ENCODE results near the gene TRAPPC10. TPM values are rescaled to one million over a fixed set of nuclear protein-coding genes. Genes with fewer than 3 reads are reported as not detected.

Gene TRAPPC10
- total and polyA plus RNA-seq, 5 donors from 2014 or later, result 13.5 to 132 (median 17.9) TPM

DNA sequence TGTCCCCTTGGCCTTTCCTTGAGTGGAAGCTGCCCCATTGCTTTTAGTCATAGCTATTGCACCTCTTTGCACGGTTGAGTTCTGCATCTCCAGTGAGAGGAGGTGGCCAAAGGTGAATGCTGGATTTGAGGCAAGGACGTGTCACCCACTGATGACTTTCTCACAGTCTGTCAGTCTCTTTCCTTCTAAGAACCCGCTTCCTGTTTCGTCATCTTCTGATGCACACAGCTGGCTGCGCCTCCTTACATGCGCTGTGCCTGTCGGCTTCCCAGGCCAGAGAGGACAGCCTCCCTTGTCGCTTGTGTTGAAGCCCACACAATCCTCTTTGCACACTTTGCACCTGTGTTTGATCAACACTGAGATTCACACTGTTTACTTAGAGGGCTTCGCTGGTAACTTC, 53.3 kb downstream of the TRAPPC10 start:
- Mint-ChIP-seq H3K4me1 (peaks cover 16 to 42% (median 37%) of the 10 kb centered on the region in 4 donors), H3K9me3 (no peaks in the 10 kb centered on the region), H3K27me3 (no peaks in the 10 kb centered on the region), H3K36me3 (peaks cover 50% of the 10 kb centered on the region), H3K4me3 (peak overlapping the region; percentile 40 to 79 (median 66)), H3K27ac (peak overlapping the region; percentile 98 to 99 (median 98))
- no peaks in the 10 kb centered on the region for H3K9me3 ChIP-seq (ENCODE audit: control insufficient read depth in 2 of 2, low read length in 2 of 2)
- DNase-seq, result peak; percentile 66 to 93 (median 86)
- peaks cover 63% of the 10 kb centered on the region for H3K36me3 ChIP-seq (ENCODE audit: control insufficient read depth, insufficient read depth, low read length)
- peaks cover 17% of the 10 kb centered on the region for H3K4me1 ChIP-seq (ENCODE audit: control insufficient read depth, insufficient read depth, low read length, poor library complexity, severe bottlenecking)
- ATAC-seq (ENCODE audit: low read depth in 2 of 2), result peak; percentile 98 to 99
- peak overlapping the region; percentile 87 for H3K27ac ChIP-seq (ENCODE audit: insufficient read depth, low read length, poor library complexity, severe bottlenecking)
- H3K4me3 ChIP-seq (ENCODE audit: low read depth, low read length), result peak overlapping the region; percentile 42
- H3K27me3 ChIP-seq (ENCODE audit: control insufficient read depth, insufficient read depth, low read length), result no peaks in the 10 kb centered on the region

DNA sequence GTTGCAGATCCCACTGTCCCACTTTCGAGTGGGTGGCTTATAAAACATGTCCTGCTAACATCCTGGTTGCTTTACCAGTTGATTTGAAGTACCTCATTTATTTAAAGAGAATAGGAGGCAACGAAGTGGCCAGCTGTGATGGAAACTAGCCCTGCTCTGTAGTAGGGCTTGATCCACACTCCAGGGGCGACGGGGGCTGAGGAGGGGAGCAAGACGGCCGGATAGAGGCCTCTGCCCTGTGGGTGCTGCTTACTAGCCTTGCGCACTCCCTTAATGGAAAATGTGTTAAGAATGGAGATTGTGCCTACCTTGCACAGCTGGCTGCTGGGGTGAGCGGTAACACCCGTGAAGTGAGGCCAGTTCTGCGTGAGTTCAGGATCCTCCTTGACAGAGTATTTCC, 54.0 kb downstream of the TRAPPC10 start:
- Mint-ChIP-seq H3K27me3 (no peaks in the 10 kb centered on the region), H3K4me3 (peak overlapping the region in 1 of 4 donors; percentile 79), H3K27ac (peak overlapping the region; percentile 98 to 99 (median 98)), H3K4me1 (peaks cover 16 to 42% (median 37%) of the 10 kb centered on the region in 4 donors), H3K36me3 (peaks cover 50% of the 10 kb centered on the region), H3K9me3 (no peaks in the 10 kb centered on the region)
- Histone ChIP-seq H3K9me3 (ENCODE audit: control insufficient read depth in 2 of 2, low read length in 2 of 2) (no peaks in the 10 kb centered on the region), H3K36me3 (ENCODE audit: control insufficient read depth, insufficient read depth, low read length) (peaks cover 66% of the 10 kb centered on the region), H3K4me1 (ENCODE audit: control insufficient read depth, insufficient read depth, low read length, poor library complexity, severe bottlenecking) (peaks cover 17% of the 10 kb centered on the region), H3K4me3 (ENCODE audit: low read depth, low read length) (peak overlapping the region; percentile 5), H3K27me3 (ENCODE audit: control insufficient read depth, insufficient read depth, low read length) (no peaks in the 10 kb centered on the region), H3K27ac (ENCODE audit: insufficient read depth, low read length, poor library complexity, severe bottlenecking) (peak overlapping the region; percentile 87)
- no peak for DNase-seq
- no peak for ATAC-seq (ENCODE audit: low read depth in 2 of 2)

DNA sequence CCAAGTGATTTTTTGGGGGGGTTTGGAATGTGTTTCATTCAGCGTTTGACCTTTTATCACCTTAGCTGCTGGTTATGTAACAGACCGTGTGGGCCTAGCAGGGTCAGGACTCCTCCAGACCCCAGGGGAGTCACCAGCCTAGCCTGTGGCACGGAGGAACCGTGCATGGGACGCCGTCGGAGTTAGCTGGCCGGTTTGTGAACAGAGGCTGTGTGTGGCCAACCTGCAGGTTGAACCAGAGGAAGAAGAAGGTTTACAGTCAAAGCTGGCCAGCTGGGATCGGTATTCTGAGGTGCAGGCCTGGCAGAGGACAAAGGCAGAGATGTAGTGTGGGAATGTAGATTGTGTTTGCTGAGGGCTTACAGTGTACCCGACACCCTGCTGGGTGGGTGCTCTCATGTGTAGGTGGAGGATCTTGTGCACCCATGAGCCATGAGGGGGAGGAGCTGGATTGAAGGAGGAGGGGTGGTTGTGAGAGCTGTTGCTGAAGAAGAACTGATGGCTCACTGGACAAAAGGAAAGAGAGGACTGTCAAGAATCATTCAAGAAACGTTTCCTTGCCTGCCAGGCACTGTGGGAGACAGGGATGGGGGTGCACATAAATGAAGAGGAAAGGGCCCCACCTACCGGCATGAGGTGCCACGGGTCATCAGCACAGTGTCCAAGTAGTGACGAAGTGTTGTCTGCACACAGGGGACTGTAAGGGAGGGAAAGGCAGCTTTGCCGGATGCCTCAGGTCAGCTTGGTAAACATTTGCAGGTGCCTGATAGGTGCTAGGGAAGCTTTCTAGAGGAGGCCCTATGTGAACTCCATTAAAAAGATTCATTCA, 55.1 kb downstream of the TRAPPC10 start:
- Histone ChIP-seq H3K9me3 (ENCODE audit: control insufficient read depth in 2 of 2, low read length in 2 of 2) (no peaks in the 10 kb centered on the region), H3K36me3 (ENCODE audit: control insufficient read depth, insufficient read depth, low read length) (peaks cover 71% of the 10 kb centered on the region), H3K27ac (ENCODE audit: insufficient read depth, low read length, poor library complexity, severe bottlenecking) (no peak overlapping the region), H3K4me1 (ENCODE audit: control insufficient read depth, insufficient read depth, low read length, poor library complexity, severe bottlenecking) (peaks cover 17% of the 10 kb centered on the region), H3K4me3 (ENCODE audit: low read depth, low read length) (no peak overlapping the region), H3K27me3 (ENCODE audit: control insufficient read depth, insufficient read depth, low read length) (no peaks in the 10 kb centered on the region)
- Mint-ChIP-seq H3K27ac (peak overlapping the region; percentile 26 to 99 (median 98)), H3K4me1 (peaks cover 16 to 42% (median 37%) of the 10 kb centered on the region in 4 donors), H3K27me3 (no peaks in the 10 kb centered on the region), H3K36me3 (peaks cover 50% of the 10 kb centered on the region), H3K4me3 (peak overlapping the region in 3 of 4 donors; percentile 28 to 56 (median 43)), H3K9me3 (no peaks in the 10 kb centered on the region)
- DNase-seq (no peak), ATAC-seq (ENCODE audit: low read depth in 2 of 2) (no peak)

DNA sequence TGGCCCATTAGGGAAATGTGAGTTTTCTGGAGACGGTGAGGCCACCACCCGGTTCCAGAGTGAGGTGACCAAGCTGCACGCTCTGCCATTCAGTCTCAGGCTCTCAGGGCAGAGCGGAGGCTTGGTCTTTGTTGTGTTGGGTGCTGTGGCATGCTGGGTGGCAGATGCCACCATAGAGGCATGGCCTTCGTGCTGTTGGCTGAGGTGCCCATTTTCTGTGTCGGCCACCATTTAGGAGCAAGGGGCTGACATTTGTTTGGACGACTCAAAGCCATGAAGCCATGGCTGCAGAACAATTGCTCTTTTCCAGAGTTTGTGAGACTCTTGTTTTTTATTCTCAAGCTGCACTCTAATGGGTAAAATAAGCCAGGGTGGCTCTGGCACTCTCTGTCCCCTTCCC, 58.3 kb downstream of the TRAPPC10 start:
- peaks cover 36% of the 10 kb centered on the region for H3K36me3 Mint-ChIP-seq
- H3K4me1 Mint-ChIP-seq, result peaks cover 13 to 25% (median 22%) of the 10 kb centered on the region in 4 donors
- Histone ChIP-seq H3K4me1 (ENCODE audit: control insufficient read depth, insufficient read depth, low read length, poor library complexity, severe bottlenecking) (peaks cover 6% of the 10 kb centered on the region), H3K27ac (ENCODE audit: insufficient read depth, low read length, poor library complexity, severe bottlenecking) (no peak overlapping the region), H3K4me3 (ENCODE audit: low read depth, low read length) (no peak overlapping the region), H3K27me3 (ENCODE audit: control insufficient read depth, insufficient read depth, low read length) (no peaks in the 10 kb centered on the region), H3K36me3 (ENCODE audit: control insufficient read depth, insufficient read depth, low read length) (peaks cover 75% of the 10 kb centered on the region), H3K9me3 (ENCODE audit: control insufficient read depth in 2 of 2, low read length in 2 of 2) (no peaks in the 10 kb centered on the region)
- ATAC-seq (ENCODE audit: low read depth in 2 of 2) (no peak), DNase-seq (no peak)
- H3K27ac Mint-ChIP-seq, result peak overlapping the region in 1 of 3 donors; percentile 59
- H3K9me3 Mint-ChIP-seq, result no peaks in the 10 kb centered on the region
- H3K4me3 Mint-ChIP-seq, result no peak overlapping the region
- no peaks in the 10 kb centered on the region for H3K27me3 Mint-ChIP-seq

DNA sequence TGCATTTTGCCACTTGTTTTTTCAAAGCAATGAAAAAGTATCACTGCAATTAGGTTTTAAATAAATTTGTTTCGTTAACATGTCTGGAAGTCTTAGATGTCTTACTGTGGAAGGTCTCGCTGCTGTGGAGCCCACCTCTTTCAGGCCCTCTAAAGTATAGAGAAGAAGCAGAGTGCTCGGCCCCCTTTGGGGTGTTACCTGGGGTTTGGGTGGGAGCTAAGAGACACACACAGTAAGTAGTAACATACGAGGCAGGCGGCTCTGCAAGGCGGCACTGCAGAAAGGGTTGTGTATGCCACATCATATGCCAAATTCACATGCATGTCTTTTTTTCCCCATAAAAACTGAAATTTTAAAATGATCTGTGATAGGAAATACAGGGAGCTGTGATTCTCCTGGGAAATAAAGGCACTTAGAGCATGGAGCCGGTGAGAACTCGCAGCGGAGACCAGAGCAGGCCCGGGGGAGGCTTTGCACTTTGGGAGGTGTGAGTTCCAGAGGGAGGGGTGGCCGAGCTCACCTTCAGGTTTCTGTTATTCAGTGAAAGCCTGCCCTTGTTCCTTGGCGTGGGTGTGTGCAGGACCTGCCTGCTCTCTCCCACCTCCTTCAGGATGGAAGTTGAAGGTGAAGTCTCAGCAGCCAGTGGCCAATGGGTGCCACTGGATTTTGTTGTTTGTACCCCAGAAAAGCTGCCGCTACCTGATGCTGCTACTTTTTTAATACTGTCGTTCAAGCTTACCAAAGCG, 59.4 kb downstream of the TRAPPC10 start:
- Mint-ChIP-seq H3K4me3 (no peak overlapping the region), H3K9me3 (no peaks in the 10 kb centered on the region), H3K36me3 (peaks cover 38% of the 10 kb centered on the region), H3K4me1 (peaks cover 4 to 22% (median 15%) of the 10 kb centered on the region in 4 donors), H3K27me3 (no peaks in the 10 kb centered on the region), H3K27ac (peak overlapping the region in 2 of 3 donors; percentile 59 to 73)
- Histone ChIP-seq H3K4me3 (ENCODE audit: low read depth, low read length) (no peak overlapping the region), H3K4me1 (ENCODE audit: control insufficient read depth, insufficient read depth, low read length, poor library complexity, severe bottlenecking) (no peaks in the 10 kb centered on the region), H3K36me3 (ENCODE audit: control insufficient read depth, insufficient read depth, low read length) (peaks cover 78% of the 10 kb centered on the region), H3K27ac (ENCODE audit: insufficient read depth, low read length, poor library complexity, severe bottlenecking) (no peak overlapping the region), H3K27me3 (ENCODE audit: control insufficient read depth, insufficient read depth, low read length) (no peaks in the 10 kb centered on the region), H3K9me3 (ENCODE audit: control insufficient read depth in 2 of 2, low read length in 2 of 2) (no peaks in the 10 kb centered on the region)
- ATAC-seq (ENCODE audit: low read depth in 2 of 2) (no peak), DNase-seq (no peak)

DNA sequence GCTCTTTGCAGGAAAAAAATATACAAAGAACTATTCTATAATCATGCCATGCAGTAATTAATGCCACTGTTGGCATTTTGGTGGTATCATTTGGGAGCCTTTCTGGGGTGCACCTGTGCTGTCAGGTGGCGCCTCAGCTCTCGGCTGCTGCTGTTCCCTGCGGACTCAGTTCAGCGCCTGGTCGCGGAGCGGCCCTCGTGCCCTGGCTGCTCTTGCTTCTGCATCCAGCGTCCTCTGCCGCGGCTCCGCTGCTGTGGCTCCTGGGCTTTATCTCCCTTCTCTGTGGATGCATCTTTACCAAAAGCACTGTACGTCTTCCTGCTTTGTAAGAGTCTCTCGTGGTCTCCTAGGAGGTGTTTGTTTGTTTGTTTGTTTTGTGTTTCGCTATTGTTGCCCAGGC, 60.0 kb downstream of the TRAPPC10 start:
- Histone ChIP-seq H3K36me3 (ENCODE audit: control insufficient read depth, insufficient read depth, low read length) (peaks cover 78% of the 10 kb centered on the region), H3K4me1 (ENCODE audit: control insufficient read depth, insufficient read depth, low read length, poor library complexity, severe bottlenecking) (no peaks in the 10 kb centered on the region), H3K4me3 (ENCODE audit: low read depth, low read length) (no peak overlapping the region), H3K27ac (ENCODE audit: insufficient read depth, low read length, poor library complexity, severe bottlenecking) (no peak overlapping the region), H3K27me3 (ENCODE audit: control insufficient read depth, insufficient read depth, low read length) (no peaks in the 10 kb centered on the region), H3K9me3 (ENCODE audit: control insufficient read depth in 2 of 2, low read length in 2 of 2) (no peaks in the 10 kb centered on the region)
- ATAC-seq (ENCODE audit: low read depth in 2 of 2) (no peak), DNase-seq (no peak)
- H3K27ac Mint-ChIP-seq, result peak overlapping the region in 1 of 3 donors; percentile 29
- peaks cover 4 to 21% (median 11%) of the 10 kb centered on the region in 4 donors for H3K4me1 Mint-ChIP-seq
- H3K36me3 Mint-ChIP-seq, result peaks cover 37% of the 10 kb centered on the region
- no peaks in the 10 kb centered on the region for H3K27me3 Mint-ChIP-seq
- no peaks in the 10 kb centered on the region for H3K9me3 Mint-ChIP-seq
- H3K4me3 Mint-ChIP-seq, result no peak overlapping the region

DNA sequence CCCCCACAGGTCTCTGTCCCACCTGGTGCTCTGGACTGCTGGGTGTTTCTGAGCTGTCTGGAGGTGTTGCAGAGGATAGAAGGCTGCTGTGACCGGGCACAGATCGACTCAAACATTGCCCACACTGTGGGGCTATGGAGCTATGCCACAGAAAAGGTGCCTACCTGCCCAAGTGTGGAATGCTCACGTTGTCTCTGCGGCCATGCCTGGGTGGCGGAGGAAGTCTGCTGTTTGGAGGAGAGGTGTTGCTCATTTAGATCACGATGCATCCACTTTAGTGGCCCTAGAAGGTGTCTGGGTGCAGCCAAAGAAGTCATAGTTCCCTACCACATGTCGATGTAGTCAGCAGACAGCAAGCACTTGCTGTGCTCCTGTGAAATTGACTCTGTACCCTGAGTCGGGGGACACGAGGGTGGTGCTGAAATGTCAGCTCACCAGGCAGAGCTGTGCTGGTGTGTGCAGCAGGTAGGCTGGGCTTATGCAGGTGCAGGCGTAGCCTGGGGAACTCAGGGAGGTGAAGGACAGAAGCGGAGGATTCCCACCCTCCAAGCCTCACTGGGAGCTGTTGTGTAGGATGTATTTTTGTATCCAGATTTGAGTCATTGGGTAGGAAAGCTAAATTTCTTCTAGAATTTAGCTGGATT, 62.3 kb downstream of the TRAPPC10 start:
- Histone ChIP-seq H3K4me3 (ENCODE audit: low read depth, low read length) (no peak overlapping the region), H3K27me3 (ENCODE audit: control insufficient read depth, insufficient read depth, low read length) (no peaks in the 10 kb centered on the region), H3K27ac (ENCODE audit: insufficient read depth, low read length, poor library complexity, severe bottlenecking) (no peak overlapping the region), H3K36me3 (ENCODE audit: control insufficient read depth, insufficient read depth, low read length) (peaks cover 91% of the 10 kb centered on the region), H3K4me1 (ENCODE audit: control insufficient read depth, insufficient read depth, low read length, poor library complexity, severe bottlenecking) (peaks cover 2% of the 10 kb centered on the region), H3K9me3 (ENCODE audit: control insufficient read depth in 2 of 2, low read length in 2 of 2) (no peaks in the 10 kb centered on the region)
- no peak for ATAC-seq (ENCODE audit: low read depth in 2 of 2)
- H3K27me3 Mint-ChIP-seq, result no peaks in the 10 kb centered on the region
- peak overlapping the region in 1 of 4 donors; percentile 55 for H3K4me3 Mint-ChIP-seq
- no peaks in the 10 kb centered on the region for H3K9me3 Mint-ChIP-seq
- no peak overlapping the region for H3K27ac Mint-ChIP-seq
- peaks cover 4 to 11% (median 9%) of the 10 kb centered on the region in 4 donors for H3K4me1 Mint-ChIP-seq
- H3K36me3 Mint-ChIP-seq, result peaks cover 37% of the 10 kb centered on the region
- DNase-seq, result no peak
